Type B pancreatic cell (in vitro differentiated cells): ENCODE data around the gene FAU. TPM values are rescaled to one million over a fixed set of nuclear protein-coding genes. Genes with fewer than 3 reads are reported as not detected.

Source experiments
- DNase-seq: peaks from one replicate; pipeline ENCODE4 v3.0.0; 2021; ENCODE audit warnings: mixed read lengths; ENCODE audit not compliant: unreplicated experiment; ENCODE audit errors: extremely low spot score
- H3K27ac Mint-ChIP-seq: 2 replicates; pipeline ENCODE4 v1.8.0; 2021; ENCODE audit warnings: mild to moderate bottlenecking, mixed read lengths
- H3K27me3 Mint-ChIP-seq: 2 replicates; pipeline ENCODE4 v1.8.0; 2021; ENCODE audit warnings: mixed read lengths
- H3K36me3 Mint-ChIP-seq: 2 replicates; pipeline ENCODE4 v1.8.0; 2021; ENCODE audit warnings: mixed read lengths
- H3K4me1 Mint-ChIP-seq: one replicate; pipeline ENCODE4 v1.8.0; 2021; ENCODE audit warnings: mixed read lengths; ENCODE audit not compliant: unreplicated experiment
- H3K4me3 Mint-ChIP-seq: 2 replicates; pipeline ENCODE4 v1.8.0; 2021; ENCODE audit warnings: mild to moderate bottlenecking, mixed read lengths
- H3K9me3 Mint-ChIP-seq: 2 replicates; pipeline ENCODE4 v1.8.0; 2021; ENCODE audit warnings: mixed read lengths
- CTCF ChIP-seq: fragments of 200-600 bp; sonication (generic); conservative IDR thresholded peaks from 2 replicates; pipeline ENCODE4 v1.5.0; 2021; ENCODE audit warnings: antibody characterized with exemption, mild to moderate bottlenecking
- total RNA-seq: library from RNA; stranded (reverse); gene quantifications from 2 replicates; pipeline ENCODE4 v1.2.1, GENCODE V29; 2021; ENCODE audit warnings: low replicate concordance

FAU gene
- total RNA-seq, 1 donor from 2014 or later = 758 TPM

- H3K36me3 Mint-ChIP-seq = no peaks in the 10 kb centered on the region
- H3K27me3 Mint-ChIP-seq = no peaks in the 10 kb centered on the region
- H3K27ac Mint-ChIP-seq = no peak overlapping the region
- TF ChIP-seq CTCF = no peak
- no peaks in the 10 kb centered on the region for H3K9me3 Mint-ChIP-seq
- DNase-seq = no peak
- no peak overlapping the region for H3K4me3 Mint-ChIP-seq
- no peaks in the 10 kb centered on the region for H3K4me1 Mint-ChIP-seq
Observed at GRCh38 chr11:65165410-65166317, 43.7 kb upstream of the FAU start.

- Mint-ChIP-seq H3K4me1 (no peaks in the 10 kb centered on the region), H3K9me3 (no peaks in the 10 kb centered on the region), H3K4me3 (no peak overlapping the region)
Observed at GRCh38 chr11:65163684-65164083, 41.8 kb upstream of the FAU start.

GRCh38 chr11:65160643-65161042 is 38.7 kb upstream of the FAU start:
- Mint-ChIP-seq H3K36me3 (no peaks in the 10 kb centered on the region), H3K27me3 (peaks cover 3% of the 10 kb centered on the region), H3K27ac (no peak overlapping the region), H3K4me1 (no peaks in the 10 kb centered on the region), H3K9me3 (no peaks in the 10 kb centered on the region), H3K4me3 (no peak overlapping the region)
- no peak for DNase-seq
- no peak for TF ChIP-seq CTCF

More at GRCh38 chr11:65163684-65164083, 41.8 kb upstream of the FAU start:
- no peaks in the 10 kb centered on the region for H3K36me3 Mint-ChIP-seq
- peaks cover 3% of the 10 kb centered on the region for H3K27me3 Mint-ChIP-seq
- TF ChIP-seq CTCF = no peak
- H3K27ac Mint-ChIP-seq = no peak overlapping the region
- DNase-seq = no peak

GRCh38 chr11:65159012-65159411 is 37.1 kb upstream of the FAU start:
- Mint-ChIP-seq H3K27me3 (peaks cover 3% of the 10 kb centered on the region), H3K9me3 (no peaks in the 10 kb centered on the region), H3K4me1 (no peaks in the 10 kb centered on the region), H3K27ac (no peak overlapping the region), H3K4me3 (no peak overlapping the region), H3K36me3 (no peaks in the 10 kb centered on the region)
- DNase-seq = no peak
- TF ChIP-seq CTCF = no peak

- Mint-ChIP-seq H3K27ac (no peak overlapping the region), H3K36me3 (no peaks in the 10 kb centered on the region), H3K27me3 (peaks cover 6% of the 10 kb centered on the region), H3K4me3 (no peak overlapping the region), H3K4me1 (no peaks in the 10 kb centered on the region), H3K9me3 (no peaks in the 10 kb centered on the region)
- TF ChIP-seq CTCF = no peak
- no peak for DNase-seq
Observed at GRCh38 chr11:65157336-65157735, 35.4 kb upstream of the FAU start.
